ENCODE results near the gene MFRP. TPM values are rescaled to one million over a fixed set of nuclear protein-coding genes. Genes with fewer than 3 reads are reported as not detected.

The MFRP gene
- total RNA-seq, 1 experiment from 2014 or later: not detected

GRCh38 chr11:119320240-119320775 lies 26.2 kb downstream of the MFRP start:
- intact Hi-C loops (cut with micrococcal nuclease): no loop called here
- no peak for DNase-seq (ENCODE audit: unreplicated experiment)
- H3K9me3 Mint-ChIP-seq (ENCODE audit: unreplicated experiment): no peaks in the 10 kb centered on the region
- no peaks in the 10 kb centered on the region for H3K27me3 Mint-ChIP-seq (ENCODE audit: insufficient read depth, unreplicated experiment)
- H3K4me3 Mint-ChIP-seq (ENCODE audit: unreplicated experiment): no peak overlapping the region
- CTCF ChIA-PET: interaction anchor here (0.6 to 6.8 kb wide), 6 partner anchors 36 to 1280 kb away, joined by 3 to 97 read pairs (median 3); no protein-coding TSS in a partner anchor
- peaks cover 14% of the 10 kb centered on the region for H3K4me1 Mint-ChIP-seq (ENCODE audit: insufficient read depth, unreplicated experiment)
- H3K27ac Mint-ChIP-seq (ENCODE audit: low read depth, unreplicated experiment): no peak overlapping the region
- TF ChIP-seq CTCF (IDR thresholded peaks at IDR 0.05; ENCODE audit: unreplicated experiment): no peak
- BruUV-seq (replicated peaks): no TSS peak
- POLR2A ChIA-PET: interaction anchor here (0.7 to 1.3 kb wide), 5 partner anchors 18 to 116 kb away, joined by 3 to 4 read pairs (median 3); no protein-coding TSS in a partner anchor
- H3K36me3 Mint-ChIP-seq (ENCODE audit: insufficient read depth, unreplicated experiment): no peaks in the 10 kb centered on the region

GRCh38 chr11:119319700-119320239 lies 26.7 kb downstream of the MFRP start:
- peak overlapping the region; percentile 71 for H3K27ac Mint-ChIP-seq (ENCODE audit: low read depth, unreplicated experiment)
- no peaks in the 10 kb centered on the region for H3K36me3 Mint-ChIP-seq (ENCODE audit: insufficient read depth, unreplicated experiment)
- no peak for DNase-seq (ENCODE audit: unreplicated experiment)
- H3K9me3 Mint-ChIP-seq (ENCODE audit: unreplicated experiment): no peaks in the 10 kb centered on the region
- no TSS peak for BruUV-seq (replicated peaks)
- ChIA-PET POLR2A (no interaction called here), CTCF (interaction anchor here (0.6 to 1.1 kb wide), 4 partner anchors 56 to 805 kb away, joined by 3 to 4 read pairs (median 3); no protein-coding TSS in a partner anchor)
- intact Hi-C loops (cut with micrococcal nuclease): no loop called here
- H3K4me1 Mint-ChIP-seq (ENCODE audit: insufficient read depth, unreplicated experiment): peaks cover 14% of the 10 kb centered on the region
- TF ChIP-seq CTCF (IDR thresholded peaks at IDR 0.05; ENCODE audit: unreplicated experiment): no peak
- no peaks in the 10 kb centered on the region for H3K27me3 Mint-ChIP-seq (ENCODE audit: insufficient read depth, unreplicated experiment)
- H3K4me3 Mint-ChIP-seq (ENCODE audit: unreplicated experiment): no peak overlapping the region

GRCh38 chr11:119319136-119319699 lies 27.3 kb downstream of the MFRP start:
- peak overlapping the region; percentile 5 for H3K4me3 Mint-ChIP-seq (ENCODE audit: unreplicated experiment)
- TF ChIP-seq CTCF (IDR thresholded peaks at IDR 0.05; ENCODE audit: unreplicated experiment): no peak
- H3K27ac Mint-ChIP-seq (ENCODE audit: low read depth, unreplicated experiment): peak overlapping the region; percentile 71
- intact Hi-C loops (cut with micrococcal nuclease): no loop called here
- H3K4me1 Mint-ChIP-seq (ENCODE audit: insufficient read depth, unreplicated experiment): peaks cover 14% of the 10 kb centered on the region
- POLR2A ChIA-PET: no interaction called here
- H3K27me3 Mint-ChIP-seq (ENCODE audit: insufficient read depth, unreplicated experiment): no peaks in the 10 kb centered on the region
- H3K9me3 Mint-ChIP-seq (ENCODE audit: unreplicated experiment): no peaks in the 10 kb centered on the region
- DNase-seq (ENCODE audit: unreplicated experiment): no peak
- no peaks in the 10 kb centered on the region for H3K36me3 Mint-ChIP-seq (ENCODE audit: insufficient read depth, unreplicated experiment)
- CTCF ChIA-PET: interaction anchor here (0.6 to 1.1 kb wide), 6 partner anchors 18 to 199 kb away, joined by 3 to 6 read pairs (median 4); no protein-coding TSS in a partner anchor
- no TSS peak for BruUV-seq (replicated peaks)
